HG03097 (cell line): ENCODE data around the gene INTS3.
A peak's percentile ranks its signal among the peaks of the same experiment; 100 is the strongest.

Experiments
- ATAC-seq: cut with Tn5 transposase; IDR thresholded peaks from one replicate; pipeline ENCODE4 v1.9.1; 2021; ENCODE audit not compliant: unreplicated experiment, low FRiP score

INTS3 gene

GRCh38 chr1:153805886-153806719 lies 78.3 kb downstream of the INTS3 start:
- peak; percentile 18 for ATAC-seq

GRCh38 chr1:153816283-153816889 lies 88.5 kb downstream of the INTS3 start:
- ATAC-seq = no peak

DNA sequence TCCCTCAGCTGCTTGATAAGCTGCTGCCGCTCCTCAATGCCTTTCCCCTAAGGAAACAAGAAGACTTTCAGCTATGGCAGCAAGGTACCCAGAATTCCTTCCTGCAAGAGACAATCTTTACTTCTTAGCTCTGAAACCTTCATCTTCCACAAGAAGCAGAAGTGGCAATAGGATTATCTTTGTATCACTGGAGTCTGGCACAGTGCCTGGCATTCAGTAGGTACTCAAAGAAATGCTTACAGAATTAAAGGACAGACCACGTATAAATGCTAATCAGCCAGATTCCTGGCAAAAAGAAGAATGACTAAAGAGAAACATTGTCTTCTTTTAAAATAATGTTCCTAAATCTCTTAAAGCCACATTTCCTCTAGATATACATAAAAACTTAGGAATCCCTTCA lies 91.0 kb downstream of the INTS3 start:
- no peak for ATAC-seq
